H9 (cell line): Measurements from ENCODE around the gene SLC24A3. TPM values are rescaled to one million over a fixed set of nuclear protein-coding genes. Genes with fewer than 3 reads are reported as not detected.

Experiments
- DNase-seq: peaks from one replicate; pipeline ENCODE4 v3.0.0-alpha.2; 2017
- H2AFZ ChIP-seq: one replicate; pipeline ENCODE4 v1.6.1; 2013; ENCODE audit warnings: mild to moderate bottlenecking, low read length, control low read depth, moderate library complexity
- H2AK5ac ChIP-seq: 2 replicates; pipeline ENCODE4 v1.6.1; 2013; ENCODE audit warnings: low read length, control low read depth, mixed read lengths; ENCODE audit not compliant: insufficient read length
- H2BK120ac ChIP-seq: one replicate; pipeline ENCODE4 v1.6.1; 2013; ENCODE audit warnings: low read depth, mild to moderate bottlenecking, low read length, control low read depth, inconsistent platforms; ENCODE audit not compliant: poor library complexity, severe bottlenecking
- H2BK12ac ChIP-seq: 2 replicates; pipeline ENCODE4 v1.6.1; 2013; ENCODE audit warnings: low read length, control low read depth, mixed read lengths, low read depth; ENCODE audit not compliant: insufficient read length
- H2BK15ac ChIP-seq: 2 replicates; pipeline ENCODE4 v1.6.1; 2013; ENCODE audit warnings: low read depth, low read length, control low read depth
- H2BK20ac ChIP-seq: one replicate; pipeline ENCODE4 v1.6.1; 2013; ENCODE audit warnings: low read depth, mild to moderate bottlenecking, low read length, control low read depth, inconsistent platforms; ENCODE audit not compliant: poor library complexity, severe bottlenecking
- H2BK5ac ChIP-seq: 2 replicates; pipeline ENCODE4 v1.6.1; 2013; ENCODE audit warnings: low read length, control low read depth, mixed read lengths; ENCODE audit not compliant: insufficient read length
- H3K14ac ChIP-seq: 2 replicates; pipeline ENCODE4 v1.6.1; 2013; ENCODE audit warnings: low read length, control low read depth; ENCODE audit not compliant: insufficient read depth
- H3K18ac ChIP-seq: 2 replicates; pipeline ENCODE4 v1.6.1; 2013; ENCODE audit warnings: low read depth, mild to moderate bottlenecking, mixed read lengths, low read length, control low read depth; ENCODE audit not compliant: insufficient read length
- H3K23ac ChIP-seq: 2 replicates; pipeline ENCODE4 v1.6.1; 2013; ENCODE audit warnings: low read length, control low read depth, mixed read lengths, low read depth; ENCODE audit not compliant: insufficient read length
- H3K23me2 ChIP-seq: 2 replicates; pipeline ENCODE4 v1.6.1; 2013; ENCODE audit warnings: low read depth, mild to moderate bottlenecking, mixed read lengths, low read length, control low read depth; ENCODE audit not compliant: insufficient read length, poor library complexity, severe bottlenecking
- H3K27ac ChIP-seq: 2 replicates; pipeline ENCODE4 v1.5.1; 2013; ENCODE audit warnings: low read length, control low read depth, mixed read lengths, low read depth; ENCODE audit not compliant: insufficient read length
- H3K27me3 ChIP-seq: 2 replicates; pipeline ENCODE4 v1.6.1; 2013; ENCODE audit warnings: low read length, control low read depth, inconsistent platforms; ENCODE audit not compliant: insufficient read depth
- H3K4ac ChIP-seq: 2 replicates; pipeline ENCODE4 v1.6.1; 2013; ENCODE audit warnings: low read depth, mild to moderate bottlenecking, control low read depth, inconsistent platforms, low read length, moderate library complexity
- H3K4me1 ChIP-seq: 2 replicates; pipeline ENCODE4 v1.6.1; 2013; ENCODE audit warnings: low read length, control low read depth, inconsistent platforms; ENCODE audit not compliant: insufficient read depth
- H3K4me2 ChIP-seq: 2 replicates; pipeline ENCODE4 v1.6.1; 2013; ENCODE audit warnings: low read length, control low read depth, mixed read lengths; ENCODE audit not compliant: insufficient read length, insufficient read depth
- H3K56ac ChIP-seq: 2 replicates; pipeline ENCODE4 v1.6.1; 2013; ENCODE audit warnings: low read depth, mild to moderate bottlenecking, mixed read lengths, low read length, control low read depth; ENCODE audit not compliant: insufficient read length
- H3K79me1 ChIP-seq: 2 replicates; pipeline ENCODE4 v1.6.1; 2013; ENCODE audit warnings: low read depth, mild to moderate bottlenecking, moderate library complexity, low read length, control low read depth, inconsistent platforms; ENCODE audit not compliant: insufficient read depth, poor library complexity, severe bottlenecking
- H3K79me2 ChIP-seq: 2 replicates; pipeline ENCODE4 v1.6.1; 2013; ENCODE audit warnings: low read length, control low read depth, inconsistent platforms; ENCODE audit not compliant: insufficient read depth
- H3K9ac ChIP-seq: 2 replicates; pipeline ENCODE4 v1.6.1; 2013; ENCODE audit warnings: low read length, control low read depth, mixed read lengths; ENCODE audit not compliant: insufficient read length; ENCODE audit errors: extremely low read depth
- H3K9me3 ChIP-seq: one replicate; pipeline ENCODE4 v1.6.1; 2013; ENCODE audit warnings: low read depth, low read length, inconsistent platforms; ENCODE audit not compliant: control insufficient read depth
- H3T11ph ChIP-seq: one replicate; pipeline ENCODE4 v1.6.1; 2013; ENCODE audit warnings: mild to moderate bottlenecking, low read length, control low read depth, inconsistent platforms
- H4K20me1 ChIP-seq: one replicate; pipeline ENCODE4 v1.6.1; 2013; ENCODE audit not compliant: control insufficient read depth, insufficient read length, insufficient read depth
- H4K5ac ChIP-seq: 2 replicates; pipeline ENCODE4 v1.6.1; 2013; ENCODE audit warnings: low read depth, mild to moderate bottlenecking, mixed read lengths, low read length, control low read depth; ENCODE audit not compliant: insufficient read length
- H4K8ac ChIP-seq: replicated peaks from 2 replicates; pipeline ENCODE4 v1.6.1; 2013; ENCODE audit warnings: low read length, control low read depth, mixed read lengths, low read depth; ENCODE audit not compliant: insufficient read length
- H4K91ac ChIP-seq: 2 replicates; pipeline ENCODE4 v1.6.1; 2013; ENCODE audit warnings: low read depth, mild to moderate bottlenecking, moderate library complexity, mixed read lengths, low read length, control low read depth; ENCODE audit not compliant: insufficient read length
- H3K27ac Mint-ChIP-seq, 3 experiments: 2 replicates in 2 of 3; 3 replicates in 1 of 3; pipeline ENCODE4 v1.8.0; 2020 to 2021; ENCODE audit warnings: mixed read lengths in 3 of 3, mild to moderate bottlenecking in 1 of 3, moderate library complexity in 1 of 3
- H3K27me3 Mint-ChIP-seq: 2 replicates; pipeline ENCODE4 v1.8.0; 2021; ENCODE audit warnings: low read depth, mild to moderate bottlenecking, moderate library complexity, mixed read lengths
- H3K36me3 Mint-ChIP-seq, 3 experiments: 2 replicates in 2 of 3; 3 replicates in 1 of 3; pipeline ENCODE4 v1.8.0; 2020 to 2021; ENCODE audit warnings: low read depth in 3 of 3, mixed read lengths in 3 of 3; ENCODE audit not compliant: insufficient read depth in 1 of 3
- H3K4me1 Mint-ChIP-seq, 2 experiments: 2 replicates each; pipeline ENCODE4 v1.8.0; 2020; ENCODE audit warnings: mixed read lengths in 2 of 2
- H3K4me3 Mint-ChIP-seq, 2 experiments: 2 replicates in 1 of 2; 3 replicates in 1 of 2; pipeline ENCODE4 v1.8.0; 2020 to 2021; ENCODE audit warnings: mild to moderate bottlenecking in 2 of 2, mixed read lengths in 2 of 2, moderate library complexity in 1 of 2
- H3K9me3 Mint-ChIP-seq, 2 experiments: 2 replicates in 1 of 2; 3 replicates in 1 of 2; pipeline ENCODE4 v1.8.0; 2020; ENCODE audit warnings: mild to moderate bottlenecking in 2 of 2, mixed read lengths in 2 of 2, moderate library complexity in 1 of 2
- WGBS: extraction: QIAGEN DNeasy Blood & Tissue Kit; methylation state at CpG from one replicate; pipeline ENCODE4 v1.1.7; 2013; ENCODE audit warnings: missing lambda C conversion rate, low lambda C conversion rate, mixed read lengths; ENCODE audit not compliant: insufficient read length; ENCODE audit errors: extremely low coverage; 5-methylcytosine and 5-hydroxymethylcytosine counted together
- total RNA-seq: library from RNA; stranded (reverse); gene quantifications from 2 replicates; pipeline ENCODE4 v1.2.1, GENCODE V29; 2021
- TF ChIP-seq, protein P1 (sequence below): fragments of 200-600 bp; sonication (generic); conservative IDR thresholded peaks from 3 replicates; pipeline ENCODE4 v1.8.0; 2021; ENCODE audit warnings: antibody characterized with exemption, mild to moderate bottlenecking

The SLC24A3 gene
- total RNA-seq, 1 experiment from 2014 or later: 0.83 TPM

DNA sequence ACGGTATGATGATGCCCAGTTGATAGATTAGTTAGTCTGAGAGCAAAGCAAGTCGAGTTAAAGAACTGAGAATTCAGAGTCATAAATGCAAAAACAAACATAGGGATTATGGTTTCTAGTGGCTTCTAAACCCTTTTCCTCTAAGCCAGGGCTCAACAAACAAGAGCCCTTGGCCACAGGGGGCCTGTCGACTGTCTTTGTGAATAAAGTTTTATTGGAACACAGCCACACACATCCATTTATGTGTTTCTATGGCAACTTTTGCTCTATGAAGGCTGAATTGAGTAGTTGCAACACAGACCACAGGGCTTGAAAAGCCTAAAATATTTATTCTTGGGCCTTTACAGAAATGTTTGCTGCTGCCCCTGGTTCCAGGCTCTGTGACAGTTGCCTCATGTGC is 76.2 kb downstream of the SLC24A3 start:
- H3K4ac ChIP-seq: no peak overlapping the region
- H2BK20ac ChIP-seq: no peak overlapping the region
- H4K20me1 ChIP-seq: no peaks in the 10 kb centered on the region
- H3K9me3 Mint-ChIP-seq: no peaks in the 10 kb centered on the region
- H4K91ac ChIP-seq: no peak overlapping the region
- no peaks in the 10 kb centered on the region for H3K23me2 ChIP-seq
- no peak overlapping the region for H3K27ac Mint-ChIP-seq
- H2BK15ac ChIP-seq: no peak overlapping the region
- H3K79me1 ChIP-seq: no peaks in the 10 kb centered on the region
- WGBS: no CpG with 5 or more reads among the region's 3 CpGs
- H2BK5ac ChIP-seq: no peak overlapping the region
- no peak overlapping the region for H3K4me2 ChIP-seq
- H2BK12ac ChIP-seq: no peak overlapping the region
- H3K14ac ChIP-seq: no peak overlapping the region
- H3K23ac ChIP-seq: no peak overlapping the region
- H3K36me3 Mint-ChIP-seq: no peaks in the 10 kb centered on the region
- H3K27me3 Mint-ChIP-seq: no peaks in the 10 kb centered on the region
- no peaks in the 10 kb centered on the region for H3K9me3 ChIP-seq
- no peak overlapping the region for H3K4me3 Mint-ChIP-seq
- no peak overlapping the region for H3K18ac ChIP-seq
- H3K4me1 Mint-ChIP-seq: peaks cover 0 to 3% of the 10 kb centered on the region in 2 experiments; a peak in 2 of 4 replicates
- TF ChIP-seq, protein P1, sequence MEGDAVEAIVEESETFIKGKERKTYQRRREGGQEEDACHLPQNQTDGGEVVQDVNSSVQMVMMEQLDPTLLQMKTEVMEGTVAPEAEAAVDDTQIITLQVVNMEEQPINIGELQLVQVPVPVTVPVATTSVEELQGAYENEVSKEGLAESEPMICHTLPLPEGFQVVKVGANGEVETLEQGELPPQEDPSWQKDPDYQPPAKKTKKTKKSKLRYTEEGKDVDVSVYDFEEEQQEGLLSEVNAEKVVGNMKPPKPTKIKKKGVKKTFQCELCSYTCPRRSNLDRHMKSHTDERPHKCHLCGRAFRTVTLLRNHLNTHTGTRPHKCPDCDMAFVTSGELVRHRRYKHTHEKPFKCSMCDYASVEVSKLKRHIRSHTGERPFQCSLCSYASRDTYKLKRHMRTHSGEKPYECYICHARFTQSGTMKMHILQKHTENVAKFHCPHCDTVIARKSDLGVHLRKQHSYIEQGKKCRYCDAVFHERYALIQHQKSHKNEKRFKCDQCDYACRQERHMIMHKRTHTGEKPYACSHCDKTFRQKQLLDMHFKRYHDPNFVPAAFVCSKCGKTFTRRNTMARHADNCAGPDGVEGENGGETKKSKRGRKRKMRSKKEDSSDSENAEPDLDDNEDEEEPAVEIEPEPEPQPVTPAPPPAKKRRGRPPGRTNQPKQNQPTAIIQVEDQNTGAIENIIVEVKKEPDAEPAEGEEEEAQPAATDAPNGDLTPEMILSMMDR: no peak
- H3T11ph ChIP-seq: no peak overlapping the region
- no peak overlapping the region for H3K56ac ChIP-seq
- no peaks in the 10 kb centered on the region; the same call in 1 of the 2 replicates for H3K27me3 ChIP-seq
- H3K79me2 ChIP-seq: no peaks in the 10 kb centered on the region
- H3K4me1 ChIP-seq: no peaks in the 10 kb centered on the region
- no peak overlapping the region for H2AFZ ChIP-seq
- DNase-seq: no peak
- H2AK5ac ChIP-seq: no peak overlapping the region
- H4K8ac ChIP-seq: no peak overlapping the region
- H2BK120ac ChIP-seq: no peak overlapping the region
- H3K9ac ChIP-seq: no peak overlapping the region
- H4K5ac ChIP-seq: no peak overlapping the region
- no peak overlapping the region for H3K27ac ChIP-seq
